Measurements from ENCODE around the gene CTNNA3.

CTNNA3 gene

DNA sequence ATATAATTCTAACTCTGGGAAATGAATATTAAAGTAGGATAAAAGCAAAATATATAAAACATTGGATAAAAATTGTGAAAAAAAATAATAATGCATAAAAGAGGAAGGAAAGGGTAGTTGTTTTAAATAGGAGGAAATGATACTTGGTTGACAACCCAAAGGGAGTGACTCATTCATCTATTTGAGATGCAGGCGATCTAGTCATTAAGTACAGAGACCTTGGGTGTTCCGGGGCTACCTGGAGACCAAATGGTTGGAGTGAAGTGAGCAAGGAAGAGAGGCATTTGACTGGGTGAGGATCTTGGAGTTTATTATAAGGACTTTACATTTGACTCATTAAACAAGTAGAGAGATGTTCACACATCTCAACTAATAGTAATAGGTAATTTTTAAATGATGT lies 659.2 kb downstream of the CTNNA3 start:
- Histone ChIP-seq H3K36me3 (ENCODE audit: insufficient read depth, low read length) (no peaks in the 10 kb centered on the region), H3K4me2 (ENCODE audit: low read depth, low read length, poor library complexity, severe bottlenecking) (no peak overlapping the region), H3K79me2 (ENCODE audit: insufficient read depth, low read length) (no peaks in the 10 kb centered on the region), H3K9me2 (replicated peaks; ENCODE audit: low read depth, low read length) (no peaks in the 10 kb centered on the region), H3K4me3 (ENCODE audit: low read length, poor library complexity, severe bottlenecking) (no peak overlapping the region), H3F3A (ENCODE audit: low read depth) (no peaks in the 10 kb centered on the region), H3K4me1 (ENCODE audit: insufficient read depth, low read length, poor library complexity, severe bottlenecking) (no peaks in the 10 kb centered on the region), H3K9ac (ENCODE audit: low read depth, low read length, poor library complexity, severe bottlenecking) (no peak overlapping the region), H3K9me3 (ENCODE audit: insufficient read depth, low read depth, low read length) (no peaks in the 10 kb centered on the region), H4K20me1 (ENCODE audit: insufficient read depth, low read length, poor library complexity, severe bottlenecking) (no peaks in the 10 kb centered on the region), H3K27me3 (ENCODE audit: insufficient read depth, low read length, poor library complexity, severe bottlenecking) (no peaks in the 10 kb centered on the region), H2AFZ (ENCODE audit: low read length) (no peak overlapping the region)
- TF ChIP-seq, protein P1, sequence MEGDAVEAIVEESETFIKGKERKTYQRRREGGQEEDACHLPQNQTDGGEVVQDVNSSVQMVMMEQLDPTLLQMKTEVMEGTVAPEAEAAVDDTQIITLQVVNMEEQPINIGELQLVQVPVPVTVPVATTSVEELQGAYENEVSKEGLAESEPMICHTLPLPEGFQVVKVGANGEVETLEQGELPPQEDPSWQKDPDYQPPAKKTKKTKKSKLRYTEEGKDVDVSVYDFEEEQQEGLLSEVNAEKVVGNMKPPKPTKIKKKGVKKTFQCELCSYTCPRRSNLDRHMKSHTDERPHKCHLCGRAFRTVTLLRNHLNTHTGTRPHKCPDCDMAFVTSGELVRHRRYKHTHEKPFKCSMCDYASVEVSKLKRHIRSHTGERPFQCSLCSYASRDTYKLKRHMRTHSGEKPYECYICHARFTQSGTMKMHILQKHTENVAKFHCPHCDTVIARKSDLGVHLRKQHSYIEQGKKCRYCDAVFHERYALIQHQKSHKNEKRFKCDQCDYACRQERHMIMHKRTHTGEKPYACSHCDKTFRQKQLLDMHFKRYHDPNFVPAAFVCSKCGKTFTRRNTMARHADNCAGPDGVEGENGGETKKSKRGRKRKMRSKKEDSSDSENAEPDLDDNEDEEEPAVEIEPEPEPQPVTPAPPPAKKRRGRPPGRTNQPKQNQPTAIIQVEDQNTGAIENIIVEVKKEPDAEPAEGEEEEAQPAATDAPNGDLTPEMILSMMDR (conservative IDR thresholded peaks at IDR 0.05; ENCODE audit: low read length): no peak
- TF ChIP-seq EZH2phosphoT487 (IDR thresholded peaks at IDR 0.05; ENCODE audit: borderline replicate concordance): no peak

GRCh38 chr10:67033878-67034277 lies 662.1 kb downstream of the CTNNA3 start:
- Histone ChIP-seq H3K4me3 (ENCODE audit: low read length, poor library complexity, severe bottlenecking) (no peak overlapping the region), H3K9me3 (ENCODE audit: insufficient read depth, low read depth, low read length) (no peaks in the 10 kb centered on the region), H3K4me2 (ENCODE audit: low read depth, low read length, poor library complexity, severe bottlenecking) (no peak overlapping the region), H3K27me3 (ENCODE audit: insufficient read depth, low read length, poor library complexity, severe bottlenecking) (no peaks in the 10 kb centered on the region), H3K9me2 (replicated peaks; ENCODE audit: low read depth, low read length) (no peaks in the 10 kb centered on the region), H3K9ac (ENCODE audit: low read depth, low read length, poor library complexity, severe bottlenecking) (no peak overlapping the region), H2AFZ (ENCODE audit: low read length) (no peak overlapping the region), H3K79me2 (ENCODE audit: insufficient read depth, low read length) (no peaks in the 10 kb centered on the region), H3K36me3 (ENCODE audit: insufficient read depth, low read length) (no peaks in the 10 kb centered on the region), H3F3A (ENCODE audit: low read depth) (no peaks in the 10 kb centered on the region), H4K20me1 (ENCODE audit: insufficient read depth, low read length, poor library complexity, severe bottlenecking) (no peaks in the 10 kb centered on the region), H3K4me1 (ENCODE audit: insufficient read depth, low read length, poor library complexity, severe bottlenecking) (no peaks in the 10 kb centered on the region)
- TF ChIP-seq EZH2phosphoT487 (IDR thresholded peaks at IDR 0.05; ENCODE audit: borderline replicate concordance): no peak
- TF ChIP-seq, protein P1 (conservative IDR thresholded peaks at IDR 0.05; ENCODE audit: low read length): no peak

- Histone ChIP-seq H4K20me1 (ENCODE audit: insufficient read depth, low read length, poor library complexity, severe bottlenecking) (no peaks in the 10 kb centered on the region), H2AFZ (ENCODE audit: low read length) (no peak overlapping the region), H3F3A (ENCODE audit: low read depth) (no peaks in the 10 kb centered on the region), H3K4me2 (ENCODE audit: low read depth, low read length, poor library complexity, severe bottlenecking) (no peak overlapping the region), H3K36me3 (ENCODE audit: insufficient read depth, low read length) (no peaks in the 10 kb centered on the region), H3K4me1 (ENCODE audit: insufficient read depth, low read length, poor library complexity, severe bottlenecking) (no peaks in the 10 kb centered on the region), H3K27me3 (ENCODE audit: insufficient read depth, low read length, poor library complexity, severe bottlenecking) (no peaks in the 10 kb centered on the region), H3K9ac (ENCODE audit: low read depth, low read length, poor library complexity, severe bottlenecking) (no peak overlapping the region), H3K4me3 (ENCODE audit: low read length, poor library complexity, severe bottlenecking) (no peak overlapping the region), H3K9me3 (ENCODE audit: insufficient read depth, low read depth, low read length) (no peaks in the 10 kb centered on the region), H3K9me2 (replicated peaks; ENCODE audit: low read depth, low read length) (no peaks in the 10 kb centered on the region), H3K79me2 (ENCODE audit: insufficient read depth, low read length) (no peaks in the 10 kb centered on the region)
- TF ChIP-seq, protein P1 (conservative IDR thresholded peaks at IDR 0.05; ENCODE audit: low read length): no peak
- TF ChIP-seq EZH2phosphoT487 (IDR thresholded peaks at IDR 0.05; ENCODE audit: borderline replicate concordance): no peak
Observed at GRCh38 chr10:67022099-67022498, 673.9 kb downstream of the CTNNA3 start.
